Inflammatory macrophage treated with lipopolysaccharide for 1 hour (primary cell): ENCODE measurements around the gene TMEM271.
"Not testable (repeated sequence)": the region's sequence is repeated elsewhere in the genome, so short reads cannot be mapped to it uniquely, and the experiment has no call there.

Experiments
- DNase-seq, 2 donors: peaks; one replicate each; pipeline ENCODE4 v3.0.0-alpha.2; 2020 to 2022

Gene TMEM271

GRCh38 chr4:561426-561825 is 14.7 kb downstream of the TMEM271 start:
- no peak for DNase-seq

- DNase-seq: no peak
These were observed 15.3 kb downstream of the TMEM271 start for GRCh38 chr4:560731-561291.

- no peak for DNase-seq
These were observed 16.0 kb downstream of the TMEM271 start for GRCh38 chr4:560061-560460.

GRCh38 chr4:555566-556275 is 20.4 kb downstream of the TMEM271 start:
- no peak for DNase-seq

GRCh38 chr4:554793-555320 is 21.2 kb downstream of the TMEM271 start:
- DNase-seq: not testable (repeated sequence)

GRCh38 chr4:552019-552418 is 24.1 kb downstream of the TMEM271 start:
- no peak for DNase-seq

- DNase-seq: not testable (repeated sequence)
These were observed 25.8 kb downstream of the TMEM271 start for GRCh38 chr4:550268-550667.

- no peak for DNase-seq
These were observed 27.1 kb downstream of the TMEM271 start for GRCh38 chr4:548976-549375.

GRCh38 chr4:545612-546011 is 30.5 kb downstream of the TMEM271 start:
- no peak for DNase-seq

GRCh38 chr4:544386-545105 is 31.5 kb downstream of the TMEM271 start:
- DNase-seq: no peak

GRCh38 chr4:541271-541670 is 34.8 kb downstream of the TMEM271 start:
- DNase-seq: no peak

GRCh38 chr4:538542-539142 is 37.5 kb downstream of the TMEM271 start:
- DNase-seq: no peak

GRCh38 chr4:537436-538264 is 38.4 kb downstream of the TMEM271 start:
- no peak for DNase-seq

GRCh38 chr4:536351-536972 is 39.6 kb downstream of the TMEM271 start:
- no peak for DNase-seq

- no peak for DNase-seq
These were observed 40.2 kb downstream of the TMEM271 start for GRCh38 chr4:535924-536281.

GRCh38 chr4:535181-535923 is 40.7 kb downstream of the TMEM271 start:
- DNase-seq: no peak

GRCh38 chr4:534576-535151 is 41.4 kb downstream of the TMEM271 start:
- DNase-seq: no peak

- DNase-seq: no peak
These were observed 42.0 kb downstream of the TMEM271 start for GRCh38 chr4:534101-534575.

- no peak for DNase-seq
These were observed 42.6 kb downstream of the TMEM271 start for GRCh38 chr4:533318-534100.
